ENCODE results near the gene EIF4E3. TPM values are rescaled to one million over a fixed set of nuclear protein-coding genes. Genes with fewer than 3 reads are reported as not detected.
A peak's percentile ranks its signal among the peaks of the same experiment; 100 is the strongest.

EIF4E3 gene
- total RNA-seq, 1 experiment from 2014 or later: 4.3 TPM

- Mint-ChIP-seq H3K9me3 (ENCODE audit: unreplicated experiment) (no peaks in the 10 kb centered on the region), H3K4me3 (ENCODE audit: unreplicated experiment) (peak within 1 kb of the TSS; percentile 51), H3K4me1 (ENCODE audit: insufficient read depth, unreplicated experiment) (no peaks in the 10 kb centered on the region), H3K36me3 (ENCODE audit: insufficient read depth, unreplicated experiment) (no peaks in the 10 kb centered on the region), H3K27ac (ENCODE audit: low read depth, unreplicated experiment) (no peak within 1 kb of the TSS), H3K27me3 (ENCODE audit: insufficient read depth, unreplicated experiment) (peaks cover 18% of the 10 kb centered on the region)
- POLR2A ChIA-PET: interaction anchor here (0.6 kb wide), 1 partner anchor 137 kb away, joined by 3 read pairs; no protein-coding TSS in a partner anchor
- CTCF ChIA-PET: interaction anchor here (0.7 kb wide), 1 partner anchor 122 kb away, joined by 3 read pairs; no protein-coding TSS in a partner anchor
- intact Hi-C loops (cut with micrococcal nuclease): no loop called here
- no TSS peak for BruUV-seq (replicated peaks)
- no peak for TF ChIP-seq CTCF (IDR thresholded peaks at IDR 0.05; ENCODE audit: unreplicated experiment)
- peak; percentile 27 for DNase-seq (ENCODE audit: unreplicated experiment)
These were observed 28.8 kb upstream of the EIF4E3 start, which contains the start of gene GPR27 for GRCh38 chr3:71753701-71754609. Gene GPR27 (plus strand): TSS chr3:71753855. CDS start chr3:71754050, 195 bp downstream.

GRCh38 chr3:71752831-71753700 is 27.9 kb upstream of the EIF4E3 start:
- no TSS peak for BruUV-seq (replicated peaks)
- intact Hi-C loops (cut with micrococcal nuclease): no loop called here
- peak overlapping the region; percentile 51 for H3K4me3 Mint-ChIP-seq (ENCODE audit: unreplicated experiment)
- DNase-seq (ENCODE audit: unreplicated experiment): no peak
- ChIA-PET POLR2A (no interaction called here), CTCF (interaction anchor here (0.7 kb wide), 1 partner anchor 123 kb away, joined by 3 read pairs; no protein-coding TSS in a partner anchor)
- H3K36me3 Mint-ChIP-seq (ENCODE audit: insufficient read depth, unreplicated experiment): no peaks in the 10 kb centered on the region
- no peaks in the 10 kb centered on the region for H3K4me1 Mint-ChIP-seq (ENCODE audit: insufficient read depth, unreplicated experiment)
- H3K9me3 Mint-ChIP-seq (ENCODE audit: unreplicated experiment): no peaks in the 10 kb centered on the region
- peaks cover 17% of the 10 kb centered on the region for H3K27me3 Mint-ChIP-seq (ENCODE audit: insufficient read depth, unreplicated experiment)
- no peak overlapping the region for H3K27ac Mint-ChIP-seq (ENCODE audit: low read depth, unreplicated experiment)
- TF ChIP-seq CTCF (IDR thresholded peaks at IDR 0.05; ENCODE audit: unreplicated experiment): no peak

GRCh38 chr3:71751602-71752001 is 26.4 kb upstream of the EIF4E3 start:
- H3K9me3 Mint-ChIP-seq (ENCODE audit: unreplicated experiment): no peaks in the 10 kb centered on the region
- intact Hi-C loops (cut with micrococcal nuclease): no loop called here
- POLR2A ChIA-PET: no interaction called here
- TF ChIP-seq CTCF (IDR thresholded peaks at IDR 0.05; ENCODE audit: unreplicated experiment): no peak
- no peak overlapping the region for H3K4me3 Mint-ChIP-seq (ENCODE audit: unreplicated experiment)
- no peaks in the 10 kb centered on the region for H3K36me3 Mint-ChIP-seq (ENCODE audit: insufficient read depth, unreplicated experiment)
- peaks cover 8% of the 10 kb centered on the region for H3K27me3 Mint-ChIP-seq (ENCODE audit: insufficient read depth, unreplicated experiment)
- CTCF ChIA-PET: no interaction called here
- DNase-seq (ENCODE audit: unreplicated experiment): no peak
- H3K4me1 Mint-ChIP-seq (ENCODE audit: insufficient read depth, unreplicated experiment): no peaks in the 10 kb centered on the region
- no peak overlapping the region for H3K27ac Mint-ChIP-seq (ENCODE audit: low read depth, unreplicated experiment)
- no TSS peak for BruUV-seq (replicated peaks)

- no TSS peak for BruUV-seq (replicated peaks)
- Mint-ChIP-seq H3K27ac (ENCODE audit: low read depth, unreplicated experiment) (no peak overlapping the region), H3K4me3 (ENCODE audit: unreplicated experiment) (no peak overlapping the region), H3K27me3 (ENCODE audit: insufficient read depth, unreplicated experiment) (no peaks in the 10 kb centered on the region), H3K4me1 (ENCODE audit: insufficient read depth, unreplicated experiment) (no peaks in the 10 kb centered on the region), H3K9me3 (ENCODE audit: unreplicated experiment) (peaks cover 27% of the 10 kb centered on the region), H3K36me3 (ENCODE audit: insufficient read depth, unreplicated experiment) (no peaks in the 10 kb centered on the region)
- intact Hi-C loops (cut with micrococcal nuclease): no loop called here
- POLR2A ChIA-PET: no interaction called here
- DNase-seq (ENCODE audit: unreplicated experiment): no peak
- TF ChIP-seq CTCF (IDR thresholded peaks at IDR 0.05; ENCODE audit: unreplicated experiment): no peak
- CTCF ChIA-PET: interaction anchor here (0.5 to 3.4 kb wide), 3 partner anchors 15 to 1078 kb away, joined by 3 to 15 read pairs (median 3); no protein-coding TSS in a partner anchor
These were observed 19.5 kb upstream of the EIF4E3 start for GRCh38 chr3:71744738-71745137.

All from MCF 10A (cell line).